ENCODE data around the gene ITGA2B. TPM values are rescaled to one million over a fixed set of nuclear protein-coding genes. Genes with fewer than 3 reads are reported as not detected.
A peak's percentile ranks its signal among the peaks of the same experiment; 100 is the strongest.

The ITGA2B gene
- total and polyA plus RNA-seq, 2 of the 13 experiments (the other 11 are each of a cell fraction or from before 2014, with no cell fraction given) = 0.38 to 1.1 TPM

DNA sequence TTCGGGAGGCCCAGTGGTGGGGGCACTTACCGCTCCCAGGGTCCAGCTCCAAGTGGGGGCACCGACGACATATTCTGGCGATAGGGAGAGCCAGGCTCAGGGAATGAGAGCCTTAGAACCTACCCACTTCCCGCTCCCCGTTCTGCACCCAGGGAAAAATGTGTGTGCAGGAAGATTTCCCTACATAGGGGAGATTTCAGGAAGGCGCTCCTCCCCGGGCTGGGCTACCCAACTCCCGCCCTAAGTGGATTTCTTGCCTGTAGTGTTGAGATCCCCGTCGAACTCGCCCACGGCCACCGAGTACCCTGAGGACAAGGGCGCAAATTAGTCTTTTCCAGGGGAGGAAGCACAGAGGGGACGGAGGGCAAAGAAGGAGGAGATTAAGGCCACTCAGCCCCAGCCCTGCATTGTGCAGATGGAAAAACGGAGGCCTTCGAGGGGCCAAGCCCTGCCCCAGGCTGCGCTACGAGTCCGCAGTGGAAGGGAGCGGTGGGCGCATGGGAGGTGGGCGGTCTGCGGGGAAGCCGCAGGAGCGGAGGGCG is 5.1 kb downstream of the ITGA2B start:
- BruUV-seq (replicated peaks) = no TSS peak
- H3K27ac ChIP-seq (ENCODE audit: extremely low read length, insufficient read depth, low read length) = no peak overlapping the region
- in situ Hi-C loops (cut with HindIII; ENCODE audit: extremely low pct_ligation_motif_present, low pct_unique_long_range_greater_than_20kb) = no loop called here
- ChIA-PET CTCF (ENCODE audit: low intra/inter-chr PET ratio, low total read pairs) (no interaction called here), POLR2A (interaction anchor here (1.3 to 2.0 kb wide), 4 partner anchors 9 to 139 kb away, joined by 4 to 12 read pairs (median 7); no protein-coding TSS in a partner anchor)
- no peak overlapping the region for H2AFZ ChIP-seq (ENCODE audit: low read length)
- ATAC-seq (no peak; the same call in 2 of the 3 replicates), DNase-seq (ENCODE audit: low spot score) (no peak), FAIRE-seq (no peak)
- no peaks in the 10 kb centered on the region for H3K36me3 ChIP-seq (replicated peaks in 1 of 2; ENCODE audit: control insufficient read depth in 1 of 2, insufficient read depth in 2 of 2, low read length in 2 of 2)
- intact Hi-C loops (cut with micrococcal nuclease; ENCODE audit: unreplicated experiment) = no loop called here
- no peaks in the 10 kb centered on the region for H3K9me3 ChIP-seq (ENCODE audit: low read length)
- WGBS (ENCODE audit: low lambda C conversion rate) = 45% methylated on average over 26 of the region's 29 CpGs
- H3K79me2 ChIP-seq (ENCODE audit: insufficient read depth, low read length) = no peaks in the 10 kb centered on the region
- peaks cover 22% of the 10 kb centered on the region for H3K4me1 ChIP-seq (ENCODE audit: insufficient read depth, low read length)
- H3K27me3 ChIP-seq (ENCODE audit: control insufficient read depth in 1 of 2, insufficient read depth in 2 of 2, low read length in 2 of 2) = peaks cover 20 to 66% of the 10 kb centered on the region in 2 experiments
- H3K4me3 ChIP-seq (replicated peaks in 1 of 3; ENCODE audit: insufficient read depth in 1 of 3, low read depth in 2 of 3, low read length in 3 of 3) = peak overlapping the region in 1 of 3 experiments; percentile 83; a peak in 2 of 6 replicates
- peak overlapping the region; percentile 27; the same call in 1 of the 2 replicates for H3K9ac ChIP-seq (ENCODE audit: insufficient read depth, low read depth, low read length)
- H4K20me1 ChIP-seq (ENCODE audit: insufficient read depth, low read length) = no peaks in the 10 kb centered on the region
- H3K4me2 ChIP-seq (ENCODE audit: low read depth, low read length) = peak overlapping the region; percentile 96
- TF ChIP-seq ZNF792 (CRISPR knock-in tag; IDR thresholded peaks at IDR 0.05) (no peak), ZZZ3 (CRISPR knock-in tag; IDR thresholded peaks at IDR 0.05; ENCODE audit: borderline replicate concordance) (no peak), ZNF768 (CRISPR knock-in tag; IDR thresholded peaks at IDR 0.05) (peak; percentile 33; the same call in 1 of the 2 replicates), PAF1 (CRISPR knock-in tag; IDR thresholded peaks at IDR 0.05) (no peak), POLR2AphosphoS5 (IDR thresholded peaks at IDR 0.05; ENCODE audit: low read depth, low read length) (no peak), ZNF780A (CRISPR knock-in tag; IDR thresholded peaks at IDR 0.05) (no peak), ZBTB33 (CRISPR knock-in tag; IDR thresholded peaks at IDR 0.05) (peak; percentile 50; the same call in 1 of the 2 replicates), CREB3 (CRISPR knock-in tag; IDR thresholded peaks at IDR 0.05) (no peak), ZNF549 (CRISPR knock-in tag; IDR thresholded peaks at IDR 0.05) (no peak), ZNF124 (CRISPR knock-in tag; IDR thresholded peaks at IDR 0.05) (no peak)
- TF ChIP-seq, protein P1, sequence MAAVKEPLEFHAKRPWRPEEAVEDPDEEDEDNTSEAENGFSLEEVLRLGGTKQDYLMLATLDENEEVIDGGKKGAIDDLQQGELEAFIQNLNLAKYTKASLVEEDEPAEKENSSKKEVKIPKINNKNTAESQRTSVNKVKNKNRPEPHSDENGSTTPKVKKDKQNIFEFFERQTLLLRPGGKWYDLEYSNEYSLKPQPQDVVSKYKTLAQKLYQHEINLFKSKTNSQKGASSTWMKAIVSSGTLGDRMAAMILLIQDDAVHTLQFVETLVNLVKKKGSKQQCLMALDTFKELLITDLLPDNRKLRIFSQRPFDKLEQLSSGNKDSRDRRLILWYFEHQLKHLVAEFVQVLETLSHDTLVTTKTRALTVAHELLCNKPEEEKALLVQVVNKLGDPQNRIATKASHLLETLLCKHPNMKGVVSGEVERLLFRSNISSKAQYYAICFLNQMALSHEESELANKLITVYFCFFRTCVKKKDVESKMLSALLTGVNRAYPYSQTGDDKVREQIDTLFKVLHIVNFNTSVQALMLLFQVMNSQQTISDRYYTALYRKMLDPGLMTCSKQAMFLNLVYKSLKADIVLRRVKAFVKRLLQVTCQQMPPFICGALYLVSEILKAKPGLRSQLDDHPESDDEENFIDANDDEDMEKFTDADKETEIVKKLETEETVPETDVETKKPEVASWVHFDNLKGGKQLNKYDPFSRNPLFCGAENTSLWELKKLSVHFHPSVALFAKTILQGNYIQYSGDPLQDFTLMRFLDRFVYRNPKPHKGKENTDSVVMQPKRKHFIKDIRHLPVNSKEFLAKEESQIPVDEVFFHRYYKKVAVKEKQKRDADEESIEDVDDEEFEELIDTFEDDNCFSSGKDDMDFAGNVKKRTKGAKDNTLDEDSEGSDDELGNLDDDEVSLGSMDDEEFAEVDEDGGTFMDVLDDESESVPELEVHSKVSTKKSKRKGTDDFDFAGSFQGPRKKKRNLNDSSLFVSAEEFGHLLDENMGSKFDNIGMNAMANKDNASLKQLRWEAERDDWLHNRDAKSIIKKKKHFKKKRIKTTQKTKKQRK (IDR thresholded peaks at IDR 0.05; ENCODE audit: low read length) = no peak
- TF ChIP-seq, protein P2, sequence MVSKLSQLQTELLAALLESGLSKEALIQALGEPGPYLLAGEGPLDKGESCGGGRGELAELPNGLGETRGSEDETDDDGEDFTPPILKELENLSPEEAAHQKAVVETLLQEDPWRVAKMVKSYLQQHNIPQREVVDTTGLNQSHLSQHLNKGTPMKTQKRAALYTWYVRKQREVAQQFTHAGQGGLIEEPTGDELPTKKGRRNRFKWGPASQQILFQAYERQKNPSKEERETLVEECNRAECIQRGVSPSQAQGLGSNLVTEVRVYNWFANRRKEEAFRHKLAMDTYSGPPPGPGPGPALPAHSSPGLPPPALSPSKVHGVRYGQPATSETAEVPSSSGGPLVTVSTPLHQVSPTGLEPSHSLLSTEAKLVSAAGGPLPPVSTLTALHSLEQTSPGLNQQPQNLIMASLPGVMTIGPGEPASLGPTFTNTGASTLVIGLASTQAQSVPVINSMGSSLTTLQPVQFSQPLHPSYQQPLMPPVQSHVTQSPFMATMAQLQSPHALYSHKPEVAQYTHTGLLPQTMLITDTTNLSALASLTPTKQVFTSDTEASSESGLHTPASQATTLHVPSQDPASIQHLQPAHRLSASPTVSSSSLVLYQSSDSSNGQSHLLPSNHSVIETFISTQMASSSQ (IDR thresholded peaks at IDR 0.05; ENCODE audit: low read depth) = no peak
- TF ChIP-seq, protein P2 (CRISPR knock-in tag; IDR thresholded peaks at IDR 0.05; ENCODE audit: borderline replicate concordance) = no peak
